ENCODE results near the gene PPP1CB.

GRCh38 chr2:28750316-28751251, 1.0 kb upstream of the PPP1CB start:
- TF ChIP-seq RFX5 (IDR thresholded peaks at IDR 0.05; ENCODE audit: low read depth, low read length) (no peak), RB1 (IDR thresholded peaks at IDR 0.05; ENCODE audit: borderline replicate concordance) (no peak), CTCF (IDR thresholded peaks at IDR 0.05 in 2 of 3, conservative IDR thresholded peaks at IDR 0.05 in 1 of 3; ENCODE audit: control insufficient read depth in 2 of 3, extremely low read depth in 1 of 3, insufficient read depth in 1 of 3, low read depth in 3 of 3, low read length in 3 of 3) (no peak), USF2 (IDR thresholded peaks at IDR 0.05; ENCODE audit: borderline replicate concordance, low read depth, low read length) (no peak), FOXK2 (IDR thresholded peaks at IDR 0.05) (no peak), POLR2AphosphoS5 (IDR thresholded peaks at IDR 0.05; ENCODE audit: low read length) (no peak), GATAD2B (conservative IDR thresholded peaks at IDR 0.05; ENCODE audit: low read depth) (no peak), IRF3 (IDR thresholded peaks at IDR 0.05) (no peak), REST (IDR thresholded peaks at IDR 0.05; ENCODE audit: low read depth, low read length) (no peak), ELK1 (IDR thresholded peaks at IDR 0.05; ENCODE audit: low read depth, low read length) (no peak), TCF7 (IDR thresholded peaks at IDR 0.05; ENCODE audit: borderline replicate concordance) (no peak)
- TF ChIP-seq, protein P1, sequence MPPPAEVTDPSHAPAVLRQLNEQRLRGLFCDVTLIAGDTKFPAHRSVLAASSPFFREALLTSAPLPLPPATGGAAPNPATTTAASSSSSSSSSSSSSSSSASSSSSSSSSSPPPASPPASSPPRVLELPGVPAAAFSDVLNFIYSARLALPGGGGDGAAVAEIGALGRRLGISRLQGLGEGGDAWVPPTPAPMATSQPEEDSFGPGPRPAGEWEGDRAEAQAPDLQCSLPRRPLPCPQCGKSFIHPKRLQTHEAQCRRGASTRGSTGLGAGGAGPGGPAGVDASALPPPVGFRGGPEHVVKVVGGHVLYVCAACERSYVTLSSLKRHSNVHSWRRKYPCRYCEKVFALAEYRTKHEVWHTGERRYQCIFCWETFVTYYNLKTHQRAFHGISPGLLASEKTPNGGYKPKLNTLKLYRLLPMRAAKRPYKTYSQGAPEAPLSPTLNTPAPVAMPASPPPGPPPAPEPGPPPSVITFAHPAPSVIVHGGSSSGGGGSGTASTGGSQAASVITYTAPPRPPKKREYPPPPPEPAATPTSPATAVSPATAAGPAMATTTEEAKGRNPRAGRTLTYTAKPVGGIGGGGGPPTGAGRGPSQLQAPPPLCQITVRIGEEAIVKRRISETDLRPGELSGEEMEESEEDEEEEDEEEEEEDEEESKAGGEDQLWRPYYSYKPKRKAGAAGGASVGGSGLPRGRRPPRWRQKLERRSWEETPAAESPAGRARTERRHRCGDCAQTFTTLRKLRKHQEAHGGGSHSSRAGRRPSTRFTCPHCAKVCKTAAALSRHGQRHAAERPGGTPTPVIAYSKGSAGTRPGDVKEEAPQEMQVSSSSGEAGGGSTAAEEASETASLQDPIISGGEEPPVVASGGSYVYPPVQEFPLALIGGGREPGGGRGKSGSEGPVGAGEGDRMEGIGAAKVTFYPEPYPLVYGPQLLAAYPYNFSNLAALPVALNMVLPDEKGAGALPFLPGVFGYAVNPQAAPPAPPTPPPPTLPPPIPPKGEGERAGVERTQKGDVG (CRISPR knock-in tag; IDR thresholded peaks at IDR 0.05), result no peak

Measured in GM12878 (cell line).